NCI-H2081 (cell line): Measurements from ENCODE around the gene ADCY9.

Experiments
- DNase-seq, 2 experiments: peaks; one replicate each; lab custom pipeline; 2025; lab: John Stamatoyannopoulos, UW

Gene ADCY9

DNA sequence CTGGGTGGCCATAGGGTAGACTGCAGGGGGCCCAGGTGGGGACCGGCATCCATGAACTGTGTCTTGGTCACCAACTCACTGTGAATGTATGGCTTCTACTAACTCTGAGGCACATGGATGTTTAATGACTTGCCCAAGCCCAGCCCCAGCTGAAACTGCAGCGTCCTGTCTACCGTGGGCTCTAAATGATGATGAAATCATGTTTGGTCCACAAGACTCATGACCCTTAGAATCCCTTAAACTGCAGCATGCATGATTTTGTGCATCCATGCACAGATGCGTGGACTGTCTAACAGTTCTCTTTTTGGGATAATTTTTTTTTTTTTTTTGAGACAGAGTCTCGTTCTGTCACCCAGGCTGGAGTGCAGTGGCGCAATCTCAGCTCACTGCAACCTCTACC, 203.3 kb downstream of the ADCY9 start:
- DNase-seq: no peak
